H1 (cell line): ENCODE results near the gene PCDHGA11. TPM values are rescaled to one million over a fixed set of nuclear protein-coding genes. Genes with fewer than 3 reads are reported as not detected.

Experiments
- CTCF ChIA-PET: fragments of 300-600 bp; sonication (Branson Sonifier 250); formaldehyde crosslinking; loops from one replicate; lab custom pipeline; 2021; ENCODE audit not compliant: partially characterized antibody; lab: Charles Lee
- POLR2A ChIA-PET: fragments of 300-600 bp; sonication (Branson Sonifier 250); formaldehyde crosslinking; loops from one replicate; lab custom pipeline; 2021; ENCODE audit warnings: inconsistent platforms; ENCODE audit not compliant: partially characterized antibody; lab: Charles Lee
- DNase-seq, 2 experiments: peaks; one replicate each; pipeline versions ENCODE4 v3.0.0 to v3.0.0-alpha.2; 2010 to 2022; ENCODE audit warnings: low spot score in 2 of 2, low read depth in 1 of 2, mixed read lengths in 1 of 2
- FAIRE-seq: peaks from 2 replicates; lab custom pipeline; 2011; peaks lifted over from hg19 to GRCh38; lab: Jason Lieb, UNC
- H2AFZ ChIP-seq: 2 replicates; pipeline ENCODE4 v1.8.1; 2012; ENCODE audit warnings: low read length, inconsistent platforms
- H2AK5ac ChIP-seq: 2 replicates; pipeline ENCODE4 v1.6.1; 2013; ENCODE audit warnings: low read depth, low read length
- H2BK120ac ChIP-seq: replicated peaks from 2 replicates; pipeline ENCODE3; 2013; ENCODE audit warnings: low read depth, low read length, inconsistent platforms
- H2BK12ac ChIP-seq: 2 replicates; pipeline ENCODE4 v1.6.1; 2013; ENCODE audit warnings: low read depth, low read length
- H2BK15ac ChIP-seq: 2 replicates; pipeline ENCODE4 v1.6.1; 2013; ENCODE audit warnings: low read length
- H2BK20ac ChIP-seq: 2 replicates; pipeline ENCODE4 v1.6.1; 2013; ENCODE audit warnings: low read length
- H2BK5ac ChIP-seq: 2 replicates; pipeline ENCODE4 v1.6.1; 2013; ENCODE audit warnings: low read depth, low read length
- H3K14ac ChIP-seq: 2 replicates; pipeline ENCODE4 v1.6.1; 2013; ENCODE audit warnings: inconsistent platforms; ENCODE audit not compliant: insufficient read length
- H3K18ac ChIP-seq: 2 replicates; pipeline ENCODE4 v1.6.1; 2013; ENCODE audit warnings: low read length; ENCODE audit errors: extremely low read depth
- H3K23ac ChIP-seq: 2 replicates; pipeline ENCODE4 v1.6.1; 2013; ENCODE audit warnings: inconsistent platforms; ENCODE audit not compliant: insufficient read length
- H3K23me2 ChIP-seq: 2 replicates; pipeline ENCODE4 v1.6.1; 2013; ENCODE audit warnings: low read depth, low read length
- H3K27ac ChIP-seq: 2 replicates; pipeline ENCODE4 v1.6.1; 2011; ENCODE audit warnings: low read depth, low read length, inconsistent platforms
- H3K27me3 ChIP-seq, 4 experiments: replicated peaks in 1 of 4; 1 replicate in 1 of 4; 2 replicates in 3 of 4; pipeline versions ENCODE4 v1.6.1 to v1.8.1; 2011 to 2013; ENCODE audit warnings: low read length in 3 of 4, mild to moderate bottlenecking in 3 of 4, inconsistent platforms in 2 of 4, mixed read lengths in 2 of 4, moderate library complexity in 1 of 4; ENCODE audit not compliant: control insufficient read depth in 3 of 4, insufficient read depth in 3 of 4; ENCODE audit errors: extremely low read depth in 1 of 4
- H3K36me3 ChIP-seq, 4 experiments: 2 replicates each; pipeline versions ENCODE4 v1.6.1 to v1.8.1; 2011 to 2013; ENCODE audit warnings: mild to moderate bottlenecking in 4 of 4, low read length in 3 of 4, moderate library complexity in 2 of 4, control low read depth in 1 of 4, inconsistent platforms in 1 of 4; ENCODE audit not compliant: insufficient read depth in 4 of 4, control insufficient read depth in 2 of 4
- H3K4ac ChIP-seq: replicated peaks from 2 replicates; pipeline ENCODE3; 2013; ENCODE audit warnings: low read length, low read depth, mixed read lengths, inconsistent platforms; ENCODE audit not compliant: insufficient read length
- H3K4me1 ChIP-seq, 4 experiments: replicated peaks in 1 of 4; 1 replicate in 1 of 4; 2 replicates in 3 of 4; pipeline versions ENCODE4 v1.6.1 to v1.8.1; 2011 to 2013; ENCODE audit warnings: low read length in 3 of 4, inconsistent platforms in 2 of 4, mixed read lengths in 1 of 4; ENCODE audit not compliant: insufficient read depth in 4 of 4, control insufficient read depth in 3 of 4
- H3K4me2 ChIP-seq, 2 experiments: 2 replicates each; pipeline versions ENCODE4 v1.6.1 to v1.8.1; 2011 to 2013; ENCODE audit warnings: low read depth in 2 of 2, low read length in 2 of 2, control low read depth in 1 of 2, inconsistent platforms in 1 of 2, mild to moderate bottlenecking in 1 of 2; ENCODE audit not compliant: insufficient read depth in 1 of 2
- H3K4me3 ChIP-seq, 4 experiments: fragments of 200-600, 300-600 bp in 1 of 4; sonication (generic), shearing (Covaris generic), sonication (Bioruptor Twin) in 1 of 4; 2 replicates each; pipeline versions ENCODE4 v1.5.1 to v1.8.1; 2011 to 2016; ENCODE audit warnings: low read length in 4 of 4, low read depth in 3 of 4, control low read depth in 2 of 4, inconsistent platforms in 2 of 4, mild to moderate bottlenecking in 2 of 4, mixed read lengths in 1 of 4, moderate library complexity in 1 of 4; ENCODE audit not compliant: insufficient read depth in 2 of 4; ENCODE audit errors: extremely low read depth in 1 of 4
- H3K56ac ChIP-seq: replicated peaks from 2 replicates; pipeline ENCODE3; 2013; ENCODE audit warnings: low read depth, mild to moderate bottlenecking, mixed read lengths, low read length, inconsistent platforms; ENCODE audit not compliant: insufficient read length
- H3K79me1 ChIP-seq: 2 replicates; pipeline ENCODE4 v1.6.1; 2013; ENCODE audit warnings: low read depth, low read length, control low read depth
- H3K79me2 ChIP-seq, 2 experiments: 2 replicates each; pipeline versions ENCODE4 v1.6.1 to v1.8.1; 2012 to 2013; ENCODE audit warnings: low read length in 2 of 2, mild to moderate bottlenecking in 2 of 2, inconsistent platforms in 1 of 2; ENCODE audit not compliant: insufficient read depth in 2 of 2, control insufficient read depth in 1 of 2
- H3K9ac ChIP-seq, 4 experiments: replicated peaks in 1 of 4; 1 replicate in 1 of 4; 2 replicates in 3 of 4; pipeline versions ENCODE4 v1.6.1 to v1.8.1; 2011 to 2013; ENCODE audit warnings: low read depth in 3 of 4, low read length in 3 of 4, control low read depth in 2 of 4, mild to moderate bottlenecking in 2 of 4, moderate library complexity in 2 of 4, inconsistent platforms in 1 of 4; ENCODE audit errors: extremely low read depth in 1 of 4
- H3K9me3 ChIP-seq, 2 experiments: 2 replicates each; pipeline versions ENCODE4 v1.6.1 to v1.8.1; 2012 to 2013; ENCODE audit warnings: mild to moderate bottlenecking in 2 of 2, moderate library complexity in 2 of 2, control low read depth in 1 of 2, inconsistent platforms in 1 of 2, low read depth in 1 of 2, low read length in 1 of 2, mixed read lengths in 1 of 2; ENCODE audit not compliant: insufficient read depth in 2 of 2
- H4K20me1 ChIP-seq, 2 experiments: replicated peaks in 1 of 2; 2 replicates each; pipeline versions ENCODE3 to v1.8.1; 2011 to 2013; ENCODE audit warnings: inconsistent platforms in 2 of 2, low read length in 2 of 2, mild to moderate bottlenecking in 1 of 2; ENCODE audit not compliant: insufficient read depth in 2 of 2, control insufficient read depth in 1 of 2
- H4K5ac ChIP-seq: 2 replicates; pipeline ENCODE4 v1.6.1; 2013; ENCODE audit warnings: low read length, low read depth, mixed read lengths, inconsistent platforms; ENCODE audit not compliant: insufficient read length
- H4K8ac ChIP-seq: 2 replicates; pipeline ENCODE4 v1.8.0; 2013; ENCODE audit warnings: mild to moderate bottlenecking, moderate library complexity, low read length, inconsistent platforms; ENCODE audit not compliant: insufficient read depth; ENCODE audit errors: extremely low read depth
- H4K91ac ChIP-seq: replicated peaks from 2 replicates; pipeline ENCODE3; 2013; ENCODE audit warnings: low read length, mixed read lengths, inconsistent platforms; ENCODE audit not compliant: insufficient read length
- FOSL1 ChIP-seq: IDR thresholded peaks from 2 replicates; pipeline ENCODE4 v1.6.1; 2011; ENCODE audit warnings: mild to moderate bottlenecking, low read depth, low read length, moderate library complexity; ENCODE audit not compliant: insufficient read depth
- JUN ChIP-seq: IDR thresholded peaks from 2 replicates; pipeline ENCODE4 v1.6.1; 2011; ENCODE audit warnings: low read depth, mild to moderate bottlenecking, improper control_type of control experiment, low read length
- KDM4A ChIP-seq: IDR thresholded peaks from one replicate; pipeline ENCODE4 v1.7.1; 2012; ENCODE audit warnings: low read depth, mild to moderate bottlenecking, moderate library complexity, low read length, inconsistent platforms; ENCODE audit not compliant: severe bottlenecking
- SAP30 ChIP-seq: fragments of 300-600 bp; sonication (generic); IDR thresholded peaks from 2 replicates; pipeline ENCODE4 v1.7.1; 2012; ENCODE audit warnings: low read length, moderate library complexity, mild to moderate bottlenecking, inconsistent platforms; ENCODE audit not compliant: insufficient read depth, insufficient replicate concordance
- TEAD4 ChIP-seq: IDR thresholded peaks from 2 replicates; pipeline ENCODE4 v1.6.1; 2012; ENCODE audit warnings: low read depth, low read length, inconsistent platforms, mixed read lengths
- WGBS, 2 experiments: shearing (Covaris generic) in 1 of 2; methylation state at CpG; one replicate each; pipeline versions ENCODE4 v1.1.6 to v1.1.7; 2013 to 2015; ENCODE audit warnings: low lambda C conversion rate in 2 of 2, mixed read lengths in 2 of 2, inconsistent platforms in 1 of 2, low coverage in 1 of 2, missing lambda C conversion rate in 1 of 2; ENCODE audit not compliant: insufficient replicate concordance in 2 of 2, insufficient coverage in 1 of 2, insufficient read length in 1 of 2; ENCODE audit errors: extremely low coverage in 1 of 2, missing lambda C conversion rate in 1 of 2; 5-methylcytosine and 5-hydroxymethylcytosine counted together
- polyA plus RNA-seq, 7 experiments: library from polyadenylated mRNA; depleted of rRNA in 3 of 7; stranded (reverse) in 5 of 7; unstranded in 2 of 7; fragments of >200 nt in 5 of 7; fragments of 200-250 nt in 2 of 7; gene quantifications; 1 replicate in 5 of 7; 2 replicates in 1 of 7; 4 replicates in 1 of 7; pipeline versions ENCODE4 v1.2.1 to v1.2.3, GENCODE V29; 2011 to 2013; ENCODE audit warnings: missing spikeins in 2 of 7, mixed read lengths in 2 of 7
- total RNA-seq: library from RNA; stranded (reverse); fragmentation: NEBNext Ultra II Directional; extraction: Animal tissue kit (Norgen Biotek cat#: 25700); gene quantifications from 2 replicates; pipeline ENCODE4 v1.2.1, GENCODE V29; 2021
- TF ChIP-seq, protein P1 (sequence below): IDR thresholded peaks from 2 replicates; pipeline ENCODE4 v1.6.1; 2011; ENCODE audit warnings: low read depth, mild to moderate bottlenecking, low read length; ENCODE audit not compliant: insufficient read depth

The PCDHGA11 gene
- total and polyA plus RNA-seq, 2 of the 8 experiments (the other 6 are each of a cell fraction or from before 2014, with no cell fraction given), result 2.2 to 8.2 TPM

DNA sequence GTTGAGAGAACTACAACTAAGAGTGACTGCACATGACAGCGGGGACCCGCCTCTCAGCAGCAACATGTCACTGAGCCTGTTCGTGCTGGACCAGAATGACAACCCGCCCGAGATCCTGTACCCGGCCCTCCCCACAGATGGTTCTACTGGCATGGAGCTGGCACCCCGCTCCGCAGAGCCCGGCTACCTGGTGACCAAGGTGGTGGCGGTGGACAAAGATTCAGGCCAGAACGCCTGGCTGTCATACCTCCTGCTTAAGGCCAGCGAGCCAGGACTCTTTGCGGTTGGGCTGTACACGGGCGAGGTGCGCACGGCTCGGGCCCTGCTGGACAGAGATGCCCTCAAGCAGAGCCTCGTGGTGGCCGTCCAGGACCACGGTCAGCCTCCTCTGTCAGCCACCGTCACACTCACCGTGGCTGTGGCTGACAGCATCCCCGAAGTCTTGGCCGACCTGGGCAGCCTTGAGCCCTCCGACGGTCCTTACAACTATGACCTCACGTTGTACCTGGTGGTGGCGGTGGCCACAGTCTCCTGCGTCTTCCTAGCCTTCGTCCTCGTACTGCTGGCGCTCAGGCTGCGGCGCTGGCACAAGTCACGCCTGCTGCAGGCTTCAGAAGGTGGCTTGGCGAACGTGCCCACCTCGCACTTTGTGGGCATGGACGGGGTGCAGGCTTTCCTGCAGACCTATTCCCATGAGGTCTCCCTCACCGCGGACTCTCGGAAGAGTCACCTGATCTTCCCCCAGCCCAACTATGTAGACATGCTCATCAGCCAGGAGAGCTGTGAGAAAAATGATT is 36.2 kb upstream of the PCDHGA11 start:
- H3K4ac ChIP-seq, result no peak overlapping the region
- H2BK120ac ChIP-seq, result no peak overlapping the region
- no peak overlapping the region for H3K23ac ChIP-seq
- ChIA-PET CTCF (no interaction called here), POLR2A (no interaction called here)
- FAIRE-seq (no peak), DNase-seq (no peak)
- H4K5ac ChIP-seq, result no peak overlapping the region
- no peak overlapping the region for H3K9ac ChIP-seq
- H2BK5ac ChIP-seq, result no peak overlapping the region
- no peak overlapping the region for H2AK5ac ChIP-seq
- H2BK20ac ChIP-seq, result no peak overlapping the region
- H3K14ac ChIP-seq, result no peak overlapping the region
- H4K91ac ChIP-seq, result no peak overlapping the region
- no peak overlapping the region for H4K8ac ChIP-seq
- H2BK12ac ChIP-seq, result no peak overlapping the region
- H3K27ac ChIP-seq, result no peak overlapping the region
- H3K79me1 ChIP-seq, result no peaks in the 10 kb centered on the region
- H2AFZ ChIP-seq, result no peak overlapping the region
- H3K18ac ChIP-seq, result no peak overlapping the region
- peaks cover 0 to 14% (median 0%) of the 10 kb centered on the region in 4 experiments; a peak in 2 of 8 replicates for H3K36me3 ChIP-seq
- TF ChIP-seq TEAD4 (no peak), KDM4A (no peak), SAP30 (no peak), FOSL1 (no peak), JUN (no peak)
- TF ChIP-seq, protein P1, sequence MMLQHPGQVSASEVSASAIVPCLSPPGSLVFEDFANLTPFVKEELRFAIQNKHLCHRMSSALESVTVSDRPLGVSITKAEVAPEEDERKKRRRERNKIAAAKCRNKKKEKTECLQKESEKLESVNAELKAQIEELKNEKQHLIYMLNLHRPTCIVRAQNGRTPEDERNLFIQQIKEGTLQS, result no peak
- no peak overlapping the region for H3K56ac ChIP-seq
- H3K4me1 ChIP-seq, result no peaks in the 10 kb centered on the region
- H3K23me2 ChIP-seq, result no peaks in the 10 kb centered on the region; the same call in 1 of the 2 replicates
- no peak overlapping the region for H2BK15ac ChIP-seq
- H4K20me1 ChIP-seq, result no peaks in the 10 kb centered on the region
- WGBS, 2 experiments, result 91% methylated on average over 43 of the region's 43 CpGs; no CpG with 5 or more reads in 1 of the 2 experiments
- peaks cover 37 to 41% of the 10 kb centered on the region in 2 experiments for H3K9me3 ChIP-seq
- no peaks in the 10 kb centered on the region for H3K79me2 ChIP-seq
- H3K4me3 ChIP-seq, result no peak overlapping the region
- H3K4me2 ChIP-seq, result no peak overlapping the region
- no peaks in the 10 kb centered on the region; a peak in 1 of 7 replicates for H3K27me3 ChIP-seq
